GM12801 (cell line): ENCODE data around the gene POLG.

ENCODE experiments used
- TF ChIP-seq, protein P1 (sequence below): IDR thresholded peaks from one replicate; pipeline ENCODE4 v1.5.1; 2011; ENCODE audit warnings: control low read depth; ENCODE audit not compliant: insufficient read length; ENCODE audit errors: extremely low read depth

POLG gene

DNA sequence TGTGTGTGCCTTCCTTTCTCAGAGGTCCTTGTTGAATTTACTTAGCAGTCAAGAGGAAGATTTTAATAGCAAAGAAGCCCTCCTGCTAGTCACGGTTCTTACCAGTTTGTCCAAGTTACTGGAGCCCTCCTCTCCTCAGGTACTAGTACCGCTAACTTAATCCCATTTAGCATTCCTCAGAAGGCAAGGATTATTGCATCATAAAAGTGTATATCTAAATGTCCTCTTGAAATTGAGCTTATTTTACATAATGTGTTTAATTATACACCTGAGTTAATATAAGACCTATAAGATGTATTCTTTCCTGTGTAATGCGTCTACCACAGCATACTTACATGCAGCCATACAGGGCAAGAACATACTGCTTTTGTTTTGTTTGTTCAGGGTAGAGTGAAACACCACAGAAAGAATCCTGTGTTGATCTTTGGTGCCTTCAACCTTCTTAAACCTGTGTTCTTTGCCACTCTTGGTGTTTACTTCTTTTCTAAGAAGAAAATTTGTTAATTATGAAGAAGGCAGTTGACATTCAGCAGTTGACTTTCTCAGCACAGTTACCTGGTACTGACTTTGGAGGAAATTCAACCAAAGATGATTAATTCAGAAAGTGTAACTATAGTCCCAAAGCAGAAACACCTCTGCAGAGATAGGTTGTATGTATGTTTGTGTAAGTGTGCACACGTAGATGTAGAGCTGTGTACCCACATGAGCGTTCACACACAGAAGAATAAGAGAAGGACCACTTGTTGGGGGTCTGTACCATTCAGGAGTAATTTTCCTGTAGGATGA is 33.1 kb downstream of the POLG start:
- TF ChIP-seq, protein P1, sequence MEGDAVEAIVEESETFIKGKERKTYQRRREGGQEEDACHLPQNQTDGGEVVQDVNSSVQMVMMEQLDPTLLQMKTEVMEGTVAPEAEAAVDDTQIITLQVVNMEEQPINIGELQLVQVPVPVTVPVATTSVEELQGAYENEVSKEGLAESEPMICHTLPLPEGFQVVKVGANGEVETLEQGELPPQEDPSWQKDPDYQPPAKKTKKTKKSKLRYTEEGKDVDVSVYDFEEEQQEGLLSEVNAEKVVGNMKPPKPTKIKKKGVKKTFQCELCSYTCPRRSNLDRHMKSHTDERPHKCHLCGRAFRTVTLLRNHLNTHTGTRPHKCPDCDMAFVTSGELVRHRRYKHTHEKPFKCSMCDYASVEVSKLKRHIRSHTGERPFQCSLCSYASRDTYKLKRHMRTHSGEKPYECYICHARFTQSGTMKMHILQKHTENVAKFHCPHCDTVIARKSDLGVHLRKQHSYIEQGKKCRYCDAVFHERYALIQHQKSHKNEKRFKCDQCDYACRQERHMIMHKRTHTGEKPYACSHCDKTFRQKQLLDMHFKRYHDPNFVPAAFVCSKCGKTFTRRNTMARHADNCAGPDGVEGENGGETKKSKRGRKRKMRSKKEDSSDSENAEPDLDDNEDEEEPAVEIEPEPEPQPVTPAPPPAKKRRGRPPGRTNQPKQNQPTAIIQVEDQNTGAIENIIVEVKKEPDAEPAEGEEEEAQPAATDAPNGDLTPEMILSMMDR, result no peak

GRCh38 chr15:89299896-89300295 is 34.7 kb downstream of the POLG start:
- TF ChIP-seq, protein P1, result no peak

DNA sequence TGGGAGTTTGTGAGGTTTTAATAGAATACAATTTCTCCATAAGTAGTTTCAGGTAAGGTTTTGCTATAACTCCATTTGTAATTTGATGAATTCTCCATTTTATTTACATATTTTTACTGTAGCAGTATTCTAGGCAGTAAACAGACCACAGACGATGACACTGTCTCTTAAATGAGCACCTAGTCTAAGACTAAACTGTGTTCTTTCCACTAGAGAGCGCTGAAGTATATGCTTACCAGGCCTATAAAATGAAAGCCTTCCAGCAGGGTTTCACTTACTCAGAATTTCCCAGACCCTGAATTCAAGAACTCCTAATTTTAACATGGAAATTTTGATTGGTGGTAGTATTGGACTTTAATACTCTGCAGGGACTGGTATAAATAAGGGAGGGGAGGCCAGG is 41.6 kb downstream of the POLG start:
- TF ChIP-seq, protein P1, result no peak

- TF ChIP-seq, protein P1, result no peak
Measured at GRCh38 chr15:89291934-89292438, 42.6 kb downstream of the POLG start.

GRCh38 chr15:89283201-89283600 is 51.4 kb downstream of the POLG start:
- TF ChIP-seq, protein P1, result no peak

GRCh38 chr15:89282631-89283030 is 52.0 kb downstream of the POLG start:
- TF ChIP-seq, protein P1, result no peak

DNA sequence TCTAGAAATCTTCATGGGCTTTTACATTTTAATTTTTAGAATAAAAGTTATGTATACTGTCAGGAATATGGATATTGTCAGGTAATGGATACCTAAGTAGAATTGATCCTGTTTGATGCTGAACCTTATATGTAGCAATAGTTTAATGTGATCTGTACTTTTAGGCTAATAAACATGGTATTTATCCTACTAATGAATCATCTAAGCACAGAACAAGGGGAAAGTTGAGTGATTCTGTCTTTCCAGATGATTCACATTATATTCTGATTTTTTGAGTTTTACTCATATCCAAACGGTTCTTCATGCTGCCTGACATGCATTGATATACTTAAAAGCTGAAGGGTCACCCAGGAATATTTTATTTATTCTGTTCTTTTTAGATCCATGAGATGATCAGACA is 56.3 kb downstream of the POLG start:
- TF ChIP-seq, protein P1, result no peak
